ENCODE results near the gene CDH18.

The CDH18 gene

GRCh38 chr5:19496056-19496455 lies 491.9 kb downstream of the CDH18 start:
- Histone ChIP-seq H2AFZ (ENCODE audit: low read depth) (no peak overlapping the region), H3K9ac (no peak overlapping the region)

GRCh38 chr5:19492861-19493260 lies 495.1 kb downstream of the CDH18 start:
- no peak overlapping the region for H2AFZ ChIP-seq (ENCODE audit: low read depth)

More at GRCh38 chr5:19496056-19496455, 491.9 kb downstream of the CDH18 start:
- Histone ChIP-seq H3K27ac (no peak overlapping the region), H4K20me1 (ENCODE audit: insufficient read depth) (no peaks in the 10 kb centered on the region; the same call in 1 of the 2 replicates), H3K4me2 (no peak overlapping the region), H3K4me1 (ENCODE audit: low read depth, poor library complexity, severe bottlenecking) (peaks cover 14% of the 10 kb centered on the region), H3K27me3 (ENCODE audit: insufficient read depth, low read depth) (no peaks in the 10 kb centered on the region), H3K4me3 (IDR thresholded peaks at IDR 0.05; ENCODE audit: insufficient read depth, low read depth, low read length) (no peak overlapping the region), H3K36me3 (ENCODE audit: insufficient read depth) (no peaks in the 10 kb centered on the region), H3K79me2 (ENCODE audit: insufficient read depth, low read depth) (no peaks in the 10 kb centered on the region)
- TF ChIP-seq, protein P1, sequence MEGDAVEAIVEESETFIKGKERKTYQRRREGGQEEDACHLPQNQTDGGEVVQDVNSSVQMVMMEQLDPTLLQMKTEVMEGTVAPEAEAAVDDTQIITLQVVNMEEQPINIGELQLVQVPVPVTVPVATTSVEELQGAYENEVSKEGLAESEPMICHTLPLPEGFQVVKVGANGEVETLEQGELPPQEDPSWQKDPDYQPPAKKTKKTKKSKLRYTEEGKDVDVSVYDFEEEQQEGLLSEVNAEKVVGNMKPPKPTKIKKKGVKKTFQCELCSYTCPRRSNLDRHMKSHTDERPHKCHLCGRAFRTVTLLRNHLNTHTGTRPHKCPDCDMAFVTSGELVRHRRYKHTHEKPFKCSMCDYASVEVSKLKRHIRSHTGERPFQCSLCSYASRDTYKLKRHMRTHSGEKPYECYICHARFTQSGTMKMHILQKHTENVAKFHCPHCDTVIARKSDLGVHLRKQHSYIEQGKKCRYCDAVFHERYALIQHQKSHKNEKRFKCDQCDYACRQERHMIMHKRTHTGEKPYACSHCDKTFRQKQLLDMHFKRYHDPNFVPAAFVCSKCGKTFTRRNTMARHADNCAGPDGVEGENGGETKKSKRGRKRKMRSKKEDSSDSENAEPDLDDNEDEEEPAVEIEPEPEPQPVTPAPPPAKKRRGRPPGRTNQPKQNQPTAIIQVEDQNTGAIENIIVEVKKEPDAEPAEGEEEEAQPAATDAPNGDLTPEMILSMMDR (conservative IDR thresholded peaks at IDR 0.05; ENCODE audit: low read depth, low read length) = no peak

GRCh38 chr5:19488786-19489185 lies 499.2 kb downstream of the CDH18 start:
- no peak overlapping the region for H2AFZ ChIP-seq (ENCODE audit: low read depth)
- H3K4me2 ChIP-seq = no peak overlapping the region
- H3K27me3 ChIP-seq (ENCODE audit: insufficient read depth, low read depth) = no peaks in the 10 kb centered on the region
- H3K27ac ChIP-seq = no peak overlapping the region
- H3K4me1 ChIP-seq (ENCODE audit: low read depth, poor library complexity, severe bottlenecking) = no peaks in the 10 kb centered on the region
- H4K20me1 ChIP-seq (ENCODE audit: insufficient read depth) = no peaks in the 10 kb centered on the region; the same call in 1 of the 2 replicates
- no peak overlapping the region for H3K4me3 ChIP-seq (IDR thresholded peaks at IDR 0.05; ENCODE audit: insufficient read depth, low read depth, low read length)
- no peaks in the 10 kb centered on the region for H3K79me2 ChIP-seq (ENCODE audit: insufficient read depth, low read depth)
- TF ChIP-seq, protein P1 (conservative IDR thresholded peaks at IDR 0.05; ENCODE audit: low read depth, low read length) = no peak
- no peaks in the 10 kb centered on the region for H3K36me3 ChIP-seq (ENCODE audit: insufficient read depth)
- H3K9ac ChIP-seq = no peak overlapping the region

More at GRCh38 chr5:19492861-19493260, 495.1 kb downstream of the CDH18 start:
- Histone ChIP-seq H3K36me3 (ENCODE audit: insufficient read depth) (no peaks in the 10 kb centered on the region), H3K27me3 (ENCODE audit: insufficient read depth, low read depth) (no peaks in the 10 kb centered on the region), H3K4me1 (ENCODE audit: low read depth, poor library complexity, severe bottlenecking) (no peaks in the 10 kb centered on the region), H3K79me2 (ENCODE audit: insufficient read depth, low read depth) (no peaks in the 10 kb centered on the region), H3K9ac (no peak overlapping the region), H3K27ac (no peak overlapping the region), H3K4me3 (IDR thresholded peaks at IDR 0.05; ENCODE audit: insufficient read depth, low read depth, low read length) (no peak overlapping the region), H3K4me2 (no peak overlapping the region), H4K20me1 (ENCODE audit: insufficient read depth) (no peaks in the 10 kb centered on the region; the same call in 1 of the 2 replicates)
- TF ChIP-seq, protein P1 (conservative IDR thresholded peaks at IDR 0.05; ENCODE audit: low read depth, low read length) = no peak

DNA sequence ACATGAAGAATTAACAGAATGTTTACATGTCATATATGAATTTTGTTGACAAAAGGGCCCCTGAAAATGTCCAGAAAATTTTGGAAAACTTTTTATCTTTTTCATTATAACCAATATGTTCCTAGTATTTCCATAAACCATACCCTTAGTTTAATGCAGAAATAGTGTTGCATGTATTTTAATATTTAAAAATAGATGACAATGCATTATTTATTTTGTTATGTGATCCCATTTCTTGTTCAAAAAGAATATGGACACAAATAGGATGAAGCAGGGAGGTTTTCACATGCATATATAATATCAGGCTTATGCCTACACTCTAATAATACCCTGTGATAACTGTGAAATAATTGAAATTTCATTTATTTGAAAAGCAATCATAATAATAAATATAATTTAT lies 500.5 kb downstream of the CDH18 start:
- Histone ChIP-seq H4K20me1 (ENCODE audit: insufficient read depth) (no peaks in the 10 kb centered on the region; the same call in 1 of the 2 replicates), H3K36me3 (ENCODE audit: insufficient read depth) (no peaks in the 10 kb centered on the region), H3K4me2 (no peak overlapping the region), H3K4me3 (IDR thresholded peaks at IDR 0.05; ENCODE audit: insufficient read depth, low read depth, low read length) (no peak overlapping the region), H3K9ac (no peak overlapping the region), H3K27ac (no peak overlapping the region), H3K79me2 (ENCODE audit: insufficient read depth, low read depth) (no peaks in the 10 kb centered on the region), H3K27me3 (ENCODE audit: insufficient read depth, low read depth) (no peaks in the 10 kb centered on the region), H3K4me1 (ENCODE audit: low read depth, poor library complexity, severe bottlenecking) (no peaks in the 10 kb centered on the region), H2AFZ (ENCODE audit: low read depth) (no peak overlapping the region)
- TF ChIP-seq, protein P1 (conservative IDR thresholded peaks at IDR 0.05; ENCODE audit: low read depth, low read length) = no peak
